HG03378 (cell line): ENCODE results near the gene DYNC1H1.

Experiments used
- ATAC-seq: cut with Tn5 transposase; IDR thresholded peaks from one replicate; pipeline ENCODE4 v1.9.1; 2021; ENCODE audit warnings: mild to moderate bottlenecking, moderate library complexity; ENCODE audit not compliant: unreplicated experiment

DYNC1H1 gene

DNA sequence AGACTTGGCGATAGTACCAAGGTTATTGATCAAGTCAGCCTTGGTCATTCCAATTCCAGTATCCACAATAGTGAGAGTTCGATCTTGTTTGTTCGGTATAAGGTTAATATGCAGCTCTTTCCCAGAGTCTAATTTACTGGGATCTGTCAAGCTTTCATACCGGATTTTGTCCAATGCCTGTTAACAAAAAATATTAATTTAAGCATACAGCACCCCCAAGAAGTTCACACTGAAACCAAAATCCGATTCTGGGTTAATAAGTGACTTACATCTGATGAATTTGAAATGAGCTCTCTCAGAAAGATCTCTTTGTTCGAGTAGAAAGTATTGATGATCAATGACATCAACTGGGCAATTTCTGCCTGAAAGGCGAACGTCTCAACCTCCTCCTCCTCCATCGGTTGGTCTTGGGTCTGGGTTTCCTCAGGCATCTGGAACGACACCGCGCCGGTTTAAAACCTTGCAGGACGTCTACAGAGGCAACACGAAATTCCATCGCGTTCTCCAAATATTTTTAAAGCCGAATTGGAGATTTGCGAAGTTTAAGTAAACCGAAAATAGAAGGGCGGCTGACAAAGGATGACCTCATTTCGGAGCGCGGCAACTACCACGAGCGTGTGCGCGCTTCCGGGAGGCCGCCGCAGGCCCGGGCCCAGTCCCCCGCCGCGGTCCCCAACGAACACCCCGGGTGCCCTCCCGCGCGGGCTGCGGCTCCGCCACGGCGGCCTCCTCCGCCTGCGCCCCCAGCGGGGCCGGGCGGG, 121.8 kb downstream of the DYNC1H1 start:
- no peak for ATAC-seq

DNA sequence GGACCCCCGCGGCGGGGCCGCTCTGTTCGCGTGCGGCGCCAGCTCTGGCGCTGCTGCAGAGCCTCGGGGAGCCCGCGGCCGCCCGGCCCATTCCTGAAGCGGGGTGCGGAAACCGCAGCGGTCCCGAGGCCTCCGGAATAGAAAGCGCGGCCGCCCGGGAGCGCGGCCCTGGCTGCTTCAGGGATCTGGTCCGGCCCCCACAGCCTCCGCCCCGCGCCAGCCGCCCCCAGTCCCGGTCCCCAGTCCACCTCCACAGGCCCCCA, 122.3 kb downstream of the DYNC1H1 start:
- ATAC-seq = no peak

DNA sequence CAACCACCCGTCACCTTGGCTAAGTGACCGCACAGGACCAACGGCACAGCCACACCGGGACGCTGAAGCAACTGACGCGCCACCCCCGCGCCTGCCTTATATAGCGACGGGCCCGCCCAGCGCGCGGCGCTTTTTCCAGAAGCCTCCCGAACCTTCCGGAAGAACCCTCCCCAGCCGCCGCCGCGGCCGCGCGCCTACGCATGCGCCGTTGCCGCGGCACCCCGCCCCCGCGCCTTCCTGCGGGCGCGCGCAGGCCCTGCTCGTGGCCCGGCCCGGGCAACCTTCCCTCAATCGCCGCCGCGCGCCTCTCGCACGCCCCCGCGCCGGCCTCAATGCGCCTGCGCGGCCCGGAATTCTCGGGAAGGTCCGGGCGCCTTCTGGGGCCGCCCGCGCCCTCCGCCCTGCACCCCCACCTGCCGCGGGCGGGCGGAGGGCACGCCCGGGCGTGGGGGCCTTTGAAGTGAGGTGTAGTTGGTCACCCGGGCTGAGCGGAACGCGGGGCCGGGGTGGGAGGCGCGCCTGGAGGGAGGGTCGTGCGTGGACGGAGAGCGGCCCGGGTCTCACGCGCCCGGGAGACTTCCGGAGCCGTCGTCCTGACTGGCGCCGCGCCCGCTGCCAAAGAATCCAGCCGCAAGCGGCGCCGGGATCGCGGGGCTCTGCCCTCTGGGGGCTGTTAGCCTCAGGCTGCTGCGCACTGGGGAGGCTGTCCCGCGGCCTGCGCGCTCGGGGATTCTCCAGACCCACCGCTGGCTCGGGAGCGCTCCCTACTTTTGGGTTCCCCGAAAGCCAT, 122.8 kb downstream of the DYNC1H1 start, which contains the start of gene HSP90AA1:
Gene HSP90AA1 (minus strand): TSS at position 73 of the 790 bp plus-strand sequence. CDS start 666 bp downstream, outside the sequence.
- ATAC-seq = peak; percentile 58

DNA sequence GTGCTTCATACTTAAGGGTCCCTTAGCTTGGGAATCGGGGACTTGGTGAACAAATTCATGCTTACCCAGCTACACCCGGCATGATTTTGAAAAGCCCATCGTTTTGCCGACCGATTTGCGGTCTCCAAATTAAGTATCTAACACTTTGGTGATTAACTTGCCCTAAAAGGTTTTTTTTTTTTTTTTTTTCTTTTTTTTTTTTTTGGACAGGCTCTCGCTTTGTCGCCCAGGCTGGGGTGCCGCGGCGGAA, 123.3 kb downstream of the DYNC1H1 start:
- no peak for ATAC-seq

DNA sequence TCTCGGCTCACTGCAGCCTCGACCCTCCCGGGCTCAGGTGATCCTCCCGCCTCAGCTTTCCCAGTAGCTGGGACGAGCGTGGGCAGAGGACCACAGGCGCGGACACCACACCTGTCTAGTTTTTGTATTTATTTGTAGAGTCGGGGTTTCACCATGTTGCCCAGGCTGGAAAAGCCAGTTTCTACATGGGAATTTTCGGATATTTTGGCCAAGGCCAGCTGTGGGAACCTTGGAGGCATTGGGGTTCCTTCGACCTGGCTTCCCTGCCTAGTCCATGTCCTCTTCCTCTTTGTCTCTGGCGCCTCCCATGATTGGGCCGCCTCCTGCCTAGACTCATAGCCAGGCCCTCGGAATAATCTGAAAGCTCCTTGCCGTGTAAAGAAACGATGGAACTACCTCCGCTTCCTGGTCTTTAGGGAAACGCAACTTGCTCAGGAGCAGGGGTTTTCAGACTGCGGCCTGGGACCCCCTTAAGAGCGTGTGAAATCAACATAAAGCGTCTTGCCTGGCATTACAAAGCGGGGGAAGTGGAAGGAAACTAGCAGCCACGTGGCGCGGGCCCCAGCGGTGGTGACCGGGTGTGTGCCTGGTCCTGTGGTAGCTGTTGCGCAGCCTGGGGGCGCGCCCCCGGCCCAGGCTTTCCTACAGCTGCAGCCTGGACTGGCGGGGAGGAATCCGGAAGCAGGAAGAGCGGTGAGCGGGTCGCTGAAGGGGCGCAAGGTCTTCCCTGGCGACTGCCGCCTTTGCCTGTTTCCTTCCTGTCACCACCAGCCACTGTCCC, 123.8 kb downstream of the DYNC1H1 start:
- no peak for ATAC-seq

DNA sequence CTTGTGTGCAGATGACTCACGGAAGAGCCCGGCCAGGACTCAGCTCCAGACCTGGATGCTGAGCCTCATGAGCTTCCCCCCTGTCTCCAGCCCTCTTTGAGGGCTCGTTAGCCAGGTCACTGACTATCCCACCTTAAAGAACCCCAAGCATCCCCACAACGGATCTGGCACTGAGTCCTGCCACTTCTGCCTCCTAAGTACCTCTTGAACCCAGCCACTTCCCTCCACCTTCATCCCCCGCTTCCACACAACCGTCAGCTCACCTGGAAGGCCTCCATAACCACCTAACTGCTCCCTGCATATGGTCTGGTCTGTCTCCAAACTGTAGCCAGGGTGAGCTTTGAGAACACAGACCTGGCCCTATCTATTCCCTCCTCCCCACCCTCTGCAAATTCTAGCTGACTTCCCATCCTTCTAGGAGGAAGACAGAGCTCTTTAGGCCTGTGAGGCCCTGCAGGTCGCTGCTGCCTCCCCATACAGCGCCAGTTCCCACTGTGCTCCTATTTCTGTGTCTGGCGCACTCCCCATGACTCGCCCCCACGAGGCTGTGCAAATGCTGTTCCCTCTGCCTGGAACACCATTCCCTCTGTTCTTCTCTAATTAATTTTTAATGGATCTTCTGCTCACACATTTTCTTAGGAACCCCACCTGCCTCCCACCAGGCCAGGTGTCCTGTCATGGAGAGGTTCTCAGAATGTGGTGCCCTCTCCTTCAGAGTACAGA, 125.4 kb downstream of the DYNC1H1 start:
- no peak for ATAC-seq

DNA sequence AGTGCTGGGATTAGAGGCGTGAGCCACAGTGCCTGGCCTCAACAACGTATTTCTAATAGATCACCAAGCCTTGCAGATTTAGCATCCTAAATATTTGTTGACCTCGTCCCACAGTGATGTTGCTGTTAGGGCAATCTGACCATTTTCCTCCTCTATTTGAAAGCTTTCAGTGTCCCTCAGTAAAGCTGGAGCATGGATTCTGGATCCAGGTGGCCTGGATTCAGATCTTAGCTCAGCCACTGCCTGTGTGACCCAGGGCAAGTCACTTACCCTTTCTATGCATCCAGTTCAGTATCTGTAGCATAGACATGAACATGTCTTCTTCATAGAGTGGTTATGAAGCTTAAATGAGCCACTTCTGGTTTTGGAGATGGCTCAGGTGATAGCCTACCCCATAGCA, 126.3 kb downstream of the DYNC1H1 start:
- ATAC-seq = no peak

DNA sequence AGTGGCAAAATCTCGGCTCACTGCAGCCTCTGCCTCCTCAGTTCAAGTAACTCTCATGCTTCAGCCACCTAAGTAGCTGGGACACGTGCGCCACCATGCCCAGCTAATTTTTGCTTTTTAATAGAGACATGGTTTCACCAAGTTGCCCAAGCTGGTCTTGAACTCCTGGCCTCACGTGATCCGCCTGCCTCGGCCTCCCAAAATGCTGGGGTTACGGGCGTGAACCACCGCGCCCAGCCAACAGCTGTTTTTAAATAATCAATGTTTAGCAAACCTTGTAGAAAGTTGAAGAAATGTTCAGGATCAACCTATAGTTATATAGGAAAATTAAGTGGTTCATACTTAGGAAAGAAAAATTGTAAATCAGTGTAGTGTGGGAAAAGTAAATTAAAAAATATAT, 128.4 kb downstream of the DYNC1H1 start:
- no peak for ATAC-seq

DNA sequence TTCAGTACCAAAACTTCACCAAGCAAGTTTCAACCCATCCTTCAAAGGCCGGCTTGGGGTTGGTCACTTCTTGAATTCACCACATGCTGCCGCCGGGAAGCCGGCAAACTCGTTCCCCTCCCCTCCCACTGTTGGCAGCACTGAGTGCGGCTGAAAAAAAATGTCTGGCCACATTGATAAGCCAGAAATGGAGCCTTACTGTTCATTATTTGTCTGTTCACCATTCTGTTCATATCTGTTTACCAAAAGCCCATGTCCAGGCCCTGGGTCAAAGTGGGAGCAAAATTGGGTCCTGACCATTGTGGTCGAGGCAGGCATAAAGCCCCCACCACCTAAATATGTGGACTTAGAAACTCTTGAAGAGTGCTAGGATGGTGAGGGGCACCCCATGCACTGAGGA, 129.7 kb downstream of the DYNC1H1 start:
- no peak for ATAC-seq

DNA sequence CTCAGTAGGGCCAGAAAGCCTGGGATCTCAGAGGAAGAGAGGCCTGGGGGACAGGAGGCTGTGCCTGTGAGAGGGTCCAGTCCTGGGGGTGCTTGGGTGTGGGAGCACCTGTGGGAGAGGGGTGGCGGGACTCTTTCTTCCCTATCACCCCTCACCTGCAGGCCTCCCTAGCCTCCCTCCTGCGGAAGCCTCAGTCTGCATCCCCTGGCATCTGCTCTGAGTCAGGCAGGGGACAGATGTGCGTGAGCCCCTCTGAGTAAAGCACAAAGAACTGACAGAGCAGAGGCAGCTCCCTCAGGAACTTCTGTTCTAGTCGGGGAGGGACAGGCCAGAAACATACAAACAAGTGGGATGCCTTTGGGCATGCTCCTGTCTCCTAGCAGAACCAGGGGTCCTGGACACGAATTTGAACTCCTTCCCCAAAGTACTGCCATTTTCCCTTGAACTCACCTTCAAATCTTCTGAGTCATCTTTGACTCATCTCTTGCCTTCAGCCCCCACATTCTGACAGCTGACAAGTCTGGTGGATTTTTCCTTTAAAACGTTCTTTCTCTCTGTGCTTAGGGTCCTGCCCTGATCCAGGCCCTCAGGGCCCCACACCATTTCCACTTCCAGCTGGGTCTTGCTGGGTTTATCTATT, 131.0 kb downstream of the DYNC1H1 start:
- ATAC-seq = no peak

DNA sequence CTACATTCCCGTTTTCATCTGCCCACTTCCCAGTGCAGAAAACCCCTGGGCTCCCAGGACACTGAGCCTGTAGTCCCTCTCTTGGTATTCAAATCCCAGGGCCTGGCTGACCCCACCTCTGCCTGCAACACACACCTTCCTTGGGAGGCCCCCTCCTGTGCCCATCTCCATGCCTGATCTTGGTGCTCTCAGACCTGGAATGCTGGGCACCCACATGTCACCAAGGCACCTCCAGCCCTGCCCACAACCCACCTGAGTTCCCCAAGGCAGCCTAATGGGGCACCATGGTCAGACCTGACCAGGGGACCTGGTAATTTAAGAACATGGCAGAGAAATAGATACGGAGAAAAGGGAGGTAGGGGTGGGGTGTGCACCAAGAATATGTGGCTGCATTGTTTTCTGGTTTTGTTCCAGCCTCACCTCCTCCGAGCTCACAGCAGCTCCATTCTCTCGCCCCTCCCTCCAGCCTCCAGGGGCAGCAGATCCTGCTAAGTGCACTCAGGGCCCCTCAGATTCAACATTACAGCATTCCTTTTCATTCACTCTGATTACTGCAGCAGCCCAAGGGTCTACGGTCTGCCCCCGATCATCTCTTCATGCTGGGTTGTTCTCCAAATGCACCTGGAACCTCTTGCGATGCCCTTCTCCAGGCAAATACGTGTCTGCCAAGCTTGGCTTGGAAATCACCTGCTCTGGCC, 131.6 kb downstream of the DYNC1H1 start:
- no peak for ATAC-seq

DNA sequence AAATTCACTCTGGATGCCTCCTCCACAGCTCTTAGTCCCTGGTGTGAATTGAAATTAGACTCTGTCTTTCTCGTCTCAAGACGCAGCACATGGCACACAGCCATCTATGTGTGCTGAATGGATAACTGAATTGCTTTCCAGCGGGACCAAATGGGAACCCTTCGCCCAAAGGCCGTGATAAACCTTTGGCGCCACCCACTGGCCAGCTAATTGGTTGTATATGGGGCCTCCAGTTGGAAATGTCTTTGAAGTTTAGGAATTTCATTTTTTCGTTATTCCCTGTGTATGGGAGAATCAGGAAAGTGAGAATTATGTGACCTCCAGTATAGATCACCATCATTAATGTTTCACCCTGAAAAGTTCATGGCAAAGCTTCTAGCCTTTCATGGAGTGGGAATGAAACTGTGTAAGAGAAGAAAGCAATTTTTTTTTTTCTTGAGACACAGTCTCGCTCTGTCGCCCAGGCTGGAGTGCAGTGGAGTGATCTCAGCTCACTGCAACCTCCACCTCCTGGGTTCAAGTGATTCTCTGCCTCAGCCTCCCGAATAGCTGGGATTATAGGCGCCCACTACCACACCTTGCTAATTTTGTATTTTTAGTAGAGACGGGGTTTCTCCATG, 132.3 kb downstream of the DYNC1H1 start:
- no peak for ATAC-seq

DNA sequence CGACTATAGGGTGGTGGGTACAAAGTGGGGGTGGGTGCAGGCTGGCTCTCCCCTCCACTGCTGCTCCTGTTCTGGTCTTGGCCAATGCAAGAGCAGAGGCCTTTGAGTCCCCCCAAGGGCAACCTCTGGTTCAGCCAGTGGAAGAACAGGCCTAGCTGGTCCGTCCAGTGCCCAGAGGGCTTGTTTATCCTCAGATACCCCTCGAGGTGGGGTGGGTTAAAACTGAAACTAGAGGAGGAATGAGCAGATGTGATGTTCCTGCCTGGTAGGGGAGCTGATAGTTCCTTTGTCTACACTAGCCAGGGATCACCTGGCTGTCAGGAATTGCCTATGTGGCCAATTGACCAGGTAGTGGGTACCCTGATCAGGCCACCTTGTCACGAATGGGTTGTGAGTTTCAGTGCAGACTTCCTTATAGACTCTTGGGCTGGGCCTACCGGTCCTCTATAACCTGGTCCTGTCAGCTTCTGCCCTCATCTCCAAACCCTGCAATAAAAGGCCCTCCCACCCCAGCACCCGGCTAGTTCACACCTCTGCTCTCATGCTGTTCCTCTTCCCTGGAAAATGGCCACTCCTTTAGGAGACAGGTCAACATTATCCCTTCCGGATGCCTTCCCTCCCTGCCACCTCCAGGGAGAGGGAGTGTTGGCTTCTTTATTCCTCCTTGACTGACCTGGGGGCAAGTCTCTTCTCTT, 133.2 kb downstream of the DYNC1H1 start:
- ATAC-seq = no peak

DNA sequence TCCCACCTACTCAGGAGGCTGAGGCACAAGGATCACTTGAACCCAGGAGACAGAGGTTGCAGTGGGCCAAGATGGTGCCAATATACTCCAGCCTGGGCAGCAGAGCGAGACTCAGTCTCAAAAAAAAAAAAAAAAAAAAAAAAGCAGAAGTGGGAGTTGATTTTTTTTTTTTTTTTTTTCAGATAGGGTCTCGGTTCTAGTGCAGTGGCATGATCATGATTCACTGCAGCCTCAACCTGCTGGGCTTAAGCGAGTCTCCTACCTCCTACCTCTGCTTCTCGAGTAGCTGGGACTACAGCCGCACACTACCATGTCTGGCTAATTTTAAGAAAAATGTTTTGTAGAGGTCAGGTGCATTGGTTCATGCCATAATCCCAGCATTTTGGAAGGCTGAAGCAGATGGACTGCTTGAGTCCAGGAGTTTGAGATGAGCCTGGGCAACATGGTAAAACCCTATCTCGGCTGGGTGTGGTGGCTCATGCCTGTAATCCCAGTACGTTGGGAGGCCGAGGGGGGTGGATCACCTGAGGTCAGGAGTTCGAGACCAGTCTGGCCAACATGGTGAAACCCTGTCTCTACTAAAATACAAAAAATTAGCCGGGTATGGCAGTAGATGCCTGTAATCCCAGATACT, 138.8 kb downstream of the DYNC1H1 start:
- ATAC-seq = peak; percentile 55

DNA sequence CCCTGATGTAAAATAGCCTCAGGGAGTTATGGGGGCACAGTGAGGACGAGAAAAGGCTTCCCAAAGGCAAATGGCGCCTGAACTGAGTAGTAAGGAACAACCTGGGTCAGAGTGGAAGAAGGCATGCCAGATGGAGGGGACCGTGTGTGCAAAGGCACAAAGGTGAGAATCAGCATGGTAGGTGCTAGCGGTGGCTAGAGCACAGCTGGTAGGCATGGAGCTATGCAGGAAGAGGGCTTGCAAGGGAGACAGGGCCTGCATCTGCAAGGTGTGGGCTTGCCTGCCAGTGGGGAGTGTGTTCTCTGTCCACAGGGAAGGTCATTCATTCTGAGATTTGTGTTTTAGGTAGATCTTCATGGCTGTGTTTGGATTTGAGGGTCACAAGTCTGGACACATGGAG, 141.0 kb downstream of the DYNC1H1 start:
- ATAC-seq = no peak
